NCI-H2081 treated with DMSO at 0.1 percent for 48 hours (cell line): Measurements from ENCODE around the gene SGMS1.

Source experiments
- DNase-seq: peaks from one replicate; lab custom pipeline; 2025; lab: John Stamatoyannopoulos, UW

Gene SGMS1

GRCh38 chr10:50260791-50261281 lies 362.9 kb downstream of the SGMS1 start:
- no peak for DNase-seq
